CD4-positive, alpha-beta T cell treated with Interleukin-10 for 1 hour (primary cell): Measurements from ENCODE around the gene CSF1R.
"Not testable (repeated sequence)": the region's sequence is repeated elsewhere in the genome, so short reads cannot be mapped to it uniquely, and the experiment has no call there.

ENCODE experiments used
- DNase-seq: peaks from one replicate; pipeline ENCODE4 v3.0.0-alpha.2; 2020

CSF1R gene

DNA sequence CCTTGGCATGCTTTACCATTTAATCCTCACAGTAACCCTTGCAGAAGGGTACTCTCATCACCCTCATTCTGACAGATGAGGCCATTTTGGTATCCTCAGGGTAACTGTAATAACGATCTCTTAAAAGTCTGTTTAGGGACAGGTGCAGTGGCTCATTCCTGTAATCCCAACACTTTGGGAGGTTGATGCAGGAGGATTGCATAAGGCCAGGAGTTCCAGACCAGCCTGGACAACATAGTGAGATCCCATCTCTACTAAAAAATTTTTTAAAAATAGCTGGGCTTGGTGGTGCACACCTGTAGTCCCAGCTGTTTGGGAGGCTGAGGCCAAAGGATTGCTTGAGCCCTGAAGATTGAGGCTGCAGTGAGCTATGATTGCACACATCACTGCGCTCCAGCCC, 31.8 kb downstream of the CSF1R start:
- DNase-seq, result no peak

DNA sequence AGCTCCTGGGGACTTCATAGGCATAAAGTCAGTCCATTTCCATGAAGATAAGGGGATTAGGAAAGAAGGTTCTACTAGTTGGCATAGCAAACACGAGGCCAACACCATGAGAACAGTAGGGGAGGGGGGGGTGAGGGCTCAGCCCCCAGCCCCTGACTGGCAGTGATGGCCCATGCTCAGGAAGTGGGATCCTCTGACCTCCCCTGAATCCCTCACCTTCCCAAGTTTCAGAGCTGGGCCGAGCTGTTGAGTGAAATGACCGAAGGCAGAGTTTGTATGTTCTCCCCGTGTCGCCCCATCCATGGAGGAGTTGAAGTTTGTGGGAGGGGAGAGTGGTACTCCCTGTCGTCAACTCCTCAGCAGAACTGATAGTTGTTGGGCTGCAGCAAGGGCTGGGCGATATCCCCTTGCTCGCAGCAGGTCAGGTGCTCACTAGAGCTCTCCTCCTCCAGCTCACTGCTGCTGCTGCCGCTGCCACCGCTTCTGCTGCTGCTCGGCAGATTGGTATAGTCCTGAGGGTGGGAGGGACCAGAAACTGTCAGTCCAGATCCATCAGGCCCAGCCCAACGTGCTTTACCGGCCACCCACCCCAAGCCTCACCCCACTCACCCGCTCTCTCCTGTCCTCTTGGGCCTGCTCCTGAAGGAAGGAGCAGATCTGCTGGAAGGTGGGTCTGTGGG, 32.5 kb downstream of the CSF1R start:
- DNase-seq, result no peak

DNA sequence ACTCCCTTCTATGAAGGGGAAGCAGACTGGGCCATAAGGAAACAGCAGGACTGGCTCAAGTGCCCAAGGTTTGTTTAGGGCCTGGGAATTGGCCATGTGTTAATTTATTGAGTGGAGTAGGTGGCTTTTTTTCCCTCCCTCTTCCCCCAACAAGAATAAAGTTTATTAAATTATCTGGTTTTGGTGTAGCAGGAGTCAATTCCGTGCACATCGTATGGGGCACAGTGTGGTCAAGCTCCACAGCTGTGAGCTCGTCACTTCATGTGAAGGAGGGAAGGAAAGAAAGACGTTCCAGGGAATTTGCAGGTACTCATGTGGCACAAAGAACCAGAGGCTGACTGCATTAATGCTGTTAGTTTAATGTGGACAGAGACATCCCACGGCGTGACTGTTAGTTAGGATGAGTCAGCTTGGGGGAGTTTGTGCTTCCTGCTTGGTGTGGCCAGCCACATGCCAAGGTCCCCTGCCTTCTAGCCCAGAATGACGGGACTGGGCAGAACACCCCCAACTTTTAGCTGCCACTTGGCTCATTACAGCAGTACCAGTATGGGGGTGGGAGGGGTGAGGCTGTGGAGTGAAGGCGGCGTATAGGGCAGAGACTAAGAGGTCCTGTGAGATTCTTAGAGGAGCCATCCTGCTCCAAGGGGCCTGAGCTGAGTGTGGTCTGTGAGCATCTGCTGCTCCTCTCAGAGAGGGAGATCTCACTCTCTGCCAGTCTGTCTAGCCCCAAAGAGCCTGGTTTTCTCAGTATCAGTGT, 33.2 kb downstream of the CSF1R start:
- no peak for DNase-seq

DNA sequence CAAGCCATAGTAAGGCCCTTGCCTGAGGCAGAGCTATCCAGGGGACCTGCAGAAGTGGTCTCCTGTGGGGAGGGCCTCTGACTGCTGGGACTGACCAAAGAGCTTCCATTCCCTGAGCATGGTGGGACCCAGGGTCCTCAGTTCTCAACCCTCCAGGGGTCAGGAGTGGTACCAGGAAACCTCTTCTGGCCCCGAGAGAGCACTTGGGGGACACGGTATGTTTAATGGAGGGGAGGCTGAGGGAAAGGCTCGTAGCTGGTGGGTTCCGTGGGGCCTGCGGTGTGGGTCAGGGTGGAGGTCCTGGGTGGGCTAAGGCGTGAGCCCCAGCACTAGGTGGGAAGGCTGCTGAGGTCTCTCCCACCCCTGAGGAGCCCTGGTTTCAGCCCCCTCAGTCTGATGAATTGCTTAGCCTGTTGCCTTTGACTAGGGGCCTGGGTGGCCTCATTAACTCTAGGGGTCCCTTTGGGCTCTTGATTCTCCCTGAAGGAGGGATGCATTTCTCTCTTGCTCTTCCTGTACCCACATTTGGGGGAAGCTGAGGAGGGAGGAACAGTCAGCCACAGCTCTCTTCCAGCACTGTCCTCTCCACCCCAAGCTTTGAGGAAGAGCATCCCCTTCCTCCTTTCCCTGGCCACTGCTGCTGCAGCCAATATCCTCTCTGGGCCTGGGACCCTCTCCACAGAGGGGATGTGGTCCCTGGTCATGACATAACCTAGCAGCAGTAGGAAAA, 34.0 kb downstream of the CSF1R start:
- DNase-seq, result no peak

DNA sequence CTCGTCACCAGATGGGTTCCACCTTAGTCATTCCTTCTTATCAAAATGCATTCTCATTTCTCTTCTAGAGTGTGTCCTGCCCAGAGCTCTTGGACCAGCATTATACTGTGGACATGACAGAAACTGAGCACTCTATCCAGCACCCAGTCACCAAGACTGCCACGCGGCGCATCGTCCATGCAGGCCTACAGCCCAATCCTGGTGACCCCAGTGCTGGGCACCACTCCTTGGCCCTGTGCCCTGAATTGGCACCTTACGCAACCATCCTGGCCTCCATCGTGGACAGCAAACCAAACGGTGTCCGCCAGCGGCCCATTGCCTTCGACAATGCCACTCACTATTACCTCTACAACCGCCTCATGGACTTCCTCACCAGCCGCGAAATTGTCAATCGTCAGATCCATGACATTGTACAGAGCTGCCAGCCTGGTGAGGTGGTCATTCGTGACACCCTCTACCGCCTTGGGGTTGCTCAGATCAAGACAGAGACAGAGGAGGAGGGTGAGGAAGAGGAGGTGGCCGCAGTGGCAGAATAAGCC, 34.6 kb downstream of the CSF1R start:
- DNase-seq, result no peak

DNA sequence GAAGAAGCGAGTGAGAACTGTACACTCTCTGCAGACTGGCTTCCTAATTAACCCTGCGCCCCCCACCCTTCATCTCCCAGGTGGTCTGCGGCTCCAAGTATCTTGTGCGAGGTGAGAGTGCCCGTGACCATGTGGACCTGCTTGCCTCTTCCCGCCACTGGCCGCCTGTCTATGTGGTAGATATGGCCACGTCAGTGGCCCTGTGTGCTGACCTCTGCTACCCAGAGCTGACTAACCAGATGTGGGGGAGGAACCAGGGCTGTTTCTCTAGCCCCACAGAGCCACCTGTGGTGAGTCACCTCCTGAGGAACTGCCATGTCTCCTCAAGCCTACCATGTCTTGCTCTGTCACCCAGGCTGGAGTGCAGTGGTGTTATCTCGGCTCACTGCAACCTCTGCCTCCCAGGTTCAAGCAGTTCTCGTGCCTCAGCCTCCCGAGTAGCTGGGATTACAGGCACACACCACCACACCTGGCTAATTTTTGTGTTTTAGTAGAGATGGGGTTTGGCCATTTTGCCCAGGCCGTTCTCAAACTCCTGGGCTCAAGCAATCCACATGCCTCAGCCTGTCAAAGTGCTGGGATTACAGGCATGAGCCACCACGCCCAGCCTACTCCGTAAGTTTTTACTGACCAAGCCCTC, 36.1 kb downstream of the CSF1R start:
- not testable (repeated sequence) for DNase-seq

DNA sequence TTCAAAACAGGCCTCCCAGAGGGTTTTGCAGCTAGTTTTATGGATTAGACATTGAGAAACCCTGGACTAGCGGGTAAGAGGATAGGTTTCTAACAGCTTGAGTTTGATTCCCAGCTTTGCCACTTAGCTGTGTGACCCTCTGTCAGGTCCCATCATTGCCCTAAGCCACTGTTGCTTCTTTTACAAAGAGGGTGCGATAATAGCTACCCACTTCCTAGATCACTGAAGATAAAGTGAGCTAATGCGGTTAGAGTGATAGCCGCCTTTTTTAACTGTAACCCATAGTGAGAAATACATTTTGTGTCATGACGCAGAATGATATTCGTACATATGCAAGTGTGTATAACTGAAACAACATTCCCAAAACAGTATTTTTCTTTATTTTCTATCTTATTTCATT, 40.3 kb downstream of the CSF1R start:
- peak; percentile 51 for DNase-seq

DNA sequence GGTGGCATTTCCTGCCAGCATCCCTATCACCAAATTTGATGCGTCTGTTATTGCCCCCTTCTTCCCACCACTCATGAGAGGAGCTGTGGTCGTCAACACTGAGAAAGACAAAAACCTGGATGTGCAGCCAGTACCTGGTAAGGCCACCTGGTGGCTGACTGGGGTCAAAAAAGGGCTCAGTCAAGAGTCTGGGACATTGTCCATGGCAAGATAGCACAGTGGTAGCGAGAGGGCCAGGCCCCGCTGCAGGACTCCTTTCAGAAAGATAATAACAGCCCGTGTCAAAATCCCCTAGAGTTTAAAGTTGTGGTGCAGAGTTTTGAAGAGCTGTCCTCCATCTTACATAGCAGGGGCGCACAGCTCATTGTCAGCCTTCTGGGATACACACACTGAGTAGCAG, 40.8 kb downstream of the CSF1R start:
- DNase-seq, result no peak

DNA sequence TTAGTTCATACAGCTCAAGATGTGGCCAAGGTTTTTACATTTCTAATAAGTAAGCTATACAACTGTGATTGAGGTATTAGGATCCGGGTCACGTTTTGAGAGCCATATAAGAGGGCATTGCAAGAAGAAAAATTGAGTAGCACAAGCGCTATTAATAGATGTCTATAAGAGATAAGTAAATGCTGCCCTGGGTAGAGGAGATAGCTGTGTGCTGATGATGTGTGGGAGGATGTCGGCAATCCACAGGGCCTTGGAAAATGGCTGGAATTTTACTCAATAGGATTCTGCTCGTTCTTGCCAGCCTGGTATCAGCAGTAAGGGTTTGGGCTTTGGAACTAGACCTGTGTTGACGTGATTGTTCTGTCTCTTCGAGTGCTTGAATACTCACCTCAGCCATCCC, 41.6 kb downstream of the CSF1R start:
- no peak for DNase-seq

DNA sequence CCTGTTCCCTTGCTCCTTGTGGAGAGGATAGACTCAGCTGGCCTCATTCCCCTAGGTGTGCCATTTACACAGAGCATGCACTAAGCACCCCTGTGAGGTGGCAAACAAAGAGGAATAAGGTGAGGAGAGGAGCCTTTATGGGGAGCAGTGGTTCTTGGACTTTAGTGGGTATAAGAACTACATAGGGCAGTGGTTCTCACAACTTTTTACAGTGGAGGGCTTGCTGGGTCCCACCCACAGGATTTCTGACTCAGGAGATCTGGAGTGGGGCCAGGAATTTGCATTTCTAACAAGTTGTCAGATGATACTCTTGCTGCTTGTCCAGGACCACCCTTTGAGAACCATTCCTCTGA, 42.0 kb downstream of the CSF1R start:
- DNase-seq, result no peak

DNA sequence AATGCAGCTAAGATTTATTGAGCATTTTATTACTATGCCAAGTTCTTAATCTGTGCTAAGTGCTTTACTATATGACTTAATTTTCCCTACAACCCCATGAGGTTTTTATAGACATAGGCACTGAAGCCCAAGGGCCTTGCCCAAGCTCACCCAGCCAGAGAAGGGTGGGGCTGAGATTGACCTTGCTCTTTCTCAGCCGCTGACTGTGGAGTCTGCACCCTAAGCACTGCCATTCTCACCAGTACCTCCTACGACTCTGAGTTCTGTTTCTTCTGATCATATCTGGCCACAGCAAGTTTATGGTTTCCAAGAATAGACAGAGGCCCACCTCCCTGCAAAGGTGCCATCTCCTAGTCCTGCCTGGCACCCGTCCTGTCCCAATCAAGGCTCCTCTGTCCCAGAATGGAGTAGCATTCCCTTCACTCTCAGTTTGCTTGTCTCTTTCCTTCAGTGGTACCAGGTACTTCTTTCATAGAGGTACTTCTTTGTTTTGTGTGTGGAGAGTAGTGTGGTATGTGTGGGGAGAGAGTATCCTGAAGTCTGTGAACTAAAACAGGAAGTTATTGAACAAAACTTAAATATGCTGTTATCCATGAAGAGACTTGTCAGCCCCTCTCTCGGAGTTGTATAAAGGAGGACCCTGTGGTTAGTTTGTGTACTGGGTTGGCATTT, 42.6 kb downstream of the CSF1R start:
- DNase-seq, result no peak

DNA sequence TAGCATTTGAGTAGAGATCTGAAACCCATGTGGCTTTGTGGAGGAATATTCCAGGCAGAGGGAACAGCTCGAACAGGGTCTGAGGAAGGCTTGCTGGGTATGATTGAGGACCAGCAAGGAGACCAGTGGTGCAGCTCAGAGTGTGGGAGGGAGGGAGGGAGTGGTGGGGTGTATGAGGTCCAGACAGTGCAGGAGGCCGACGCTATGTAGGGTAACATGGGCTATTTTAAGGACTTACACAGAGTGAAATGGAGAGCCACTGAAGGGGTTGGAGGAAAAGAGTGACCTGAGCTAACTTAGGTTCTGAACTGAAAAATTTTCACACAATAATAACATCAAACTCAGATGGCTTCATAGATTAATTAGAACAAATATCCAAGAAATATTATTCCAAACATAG, 43.9 kb downstream of the CSF1R start:
- no peak for DNase-seq

DNA sequence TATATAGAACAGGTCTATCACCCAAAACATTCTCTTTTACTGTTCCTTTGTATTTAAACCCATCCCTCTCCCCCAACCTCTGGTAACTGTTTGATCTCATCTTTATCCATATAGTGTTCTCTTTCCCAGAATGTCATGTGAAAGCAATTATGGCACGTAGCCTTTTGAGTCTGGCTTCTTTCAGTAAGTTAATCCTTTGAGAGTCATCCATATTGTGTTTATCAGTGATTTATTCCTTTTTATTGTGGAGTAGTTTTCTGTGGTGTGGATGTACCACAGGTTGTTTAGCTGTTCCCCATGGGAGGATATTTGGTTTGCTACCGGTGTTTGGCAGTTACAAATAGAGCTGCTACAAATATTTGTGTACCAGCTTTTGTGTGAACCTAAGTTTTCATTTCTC, 47.8 kb downstream of the CSF1R start:
- no peak for DNase-seq

DNA sequence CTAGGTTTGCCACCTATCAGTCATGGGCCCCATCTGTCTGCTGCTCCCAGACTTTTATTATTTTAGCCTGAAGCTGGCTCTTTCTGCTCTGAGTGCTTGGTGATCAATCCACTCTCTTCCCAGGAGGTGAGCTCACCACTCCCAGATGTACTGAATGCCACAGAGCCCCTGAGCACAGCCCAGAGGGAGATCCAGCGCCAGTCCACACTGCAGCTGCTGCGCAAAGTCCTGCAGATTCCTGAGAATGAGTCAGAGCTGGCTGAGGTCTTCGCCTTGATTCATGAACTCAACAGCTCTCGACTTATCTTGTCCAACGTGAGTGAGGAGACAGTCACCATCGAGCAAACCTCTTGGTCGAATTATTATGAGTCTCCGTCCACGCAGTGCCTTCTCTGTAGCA, 49.8 kb downstream of the CSF1R start:
- no peak for DNase-seq

DNA sequence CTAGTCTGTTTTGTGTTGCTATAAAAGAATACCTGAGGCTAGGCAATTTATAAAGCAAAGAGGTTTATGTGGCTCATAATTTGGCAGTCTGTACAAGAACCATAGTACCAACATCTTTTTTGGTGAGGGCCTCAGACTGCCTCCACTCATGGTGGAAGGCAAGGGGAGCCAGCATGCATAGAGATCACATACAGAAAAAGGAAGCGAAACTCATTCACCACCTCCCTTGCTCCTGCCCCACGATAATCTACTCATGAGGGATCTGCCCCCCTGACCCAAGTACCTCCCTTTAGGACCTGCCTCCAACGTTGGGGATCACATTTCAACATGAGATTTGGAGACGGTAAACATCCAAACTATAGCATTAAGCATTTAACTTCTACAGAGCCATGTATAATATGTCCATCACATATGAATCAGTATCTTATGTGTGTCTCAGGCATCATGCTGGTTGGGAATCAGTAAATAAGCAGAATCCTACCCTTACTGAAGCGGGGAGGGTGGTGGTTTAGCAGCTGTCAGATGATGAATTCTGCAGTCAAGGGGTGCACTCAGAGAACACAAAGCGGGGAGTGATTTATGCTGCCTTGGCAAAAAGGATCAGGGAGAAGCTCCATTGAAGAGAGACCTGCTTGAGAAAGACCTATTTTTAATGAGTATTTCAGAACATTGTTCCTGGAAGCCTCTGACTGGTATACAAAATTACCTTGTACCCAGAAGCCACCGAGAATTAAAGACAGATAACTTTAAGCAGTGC, 51.0 kb downstream of the CSF1R start:
- DNase-seq, result no peak

DNA sequence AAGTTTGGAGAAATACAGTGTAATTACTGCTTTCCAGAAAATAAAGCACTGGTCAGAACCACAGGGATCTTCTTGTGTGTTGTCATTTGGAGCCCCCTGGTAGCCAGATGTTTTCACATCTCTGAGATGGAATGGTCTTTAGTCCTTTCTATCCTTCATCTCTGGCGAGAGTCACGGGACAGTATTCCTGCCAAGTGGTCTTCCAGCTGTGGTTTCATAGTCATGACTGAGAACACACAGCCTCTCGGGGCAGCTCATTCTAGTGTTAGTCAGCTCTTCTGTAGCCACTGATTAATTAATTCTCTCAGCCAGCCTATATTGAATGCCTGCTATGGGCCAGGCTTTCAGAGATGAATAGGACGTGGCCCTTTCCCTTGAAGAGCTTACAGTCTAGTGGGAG, 51.7 kb downstream of the CSF1R start:
- no peak for DNase-seq

DNA sequence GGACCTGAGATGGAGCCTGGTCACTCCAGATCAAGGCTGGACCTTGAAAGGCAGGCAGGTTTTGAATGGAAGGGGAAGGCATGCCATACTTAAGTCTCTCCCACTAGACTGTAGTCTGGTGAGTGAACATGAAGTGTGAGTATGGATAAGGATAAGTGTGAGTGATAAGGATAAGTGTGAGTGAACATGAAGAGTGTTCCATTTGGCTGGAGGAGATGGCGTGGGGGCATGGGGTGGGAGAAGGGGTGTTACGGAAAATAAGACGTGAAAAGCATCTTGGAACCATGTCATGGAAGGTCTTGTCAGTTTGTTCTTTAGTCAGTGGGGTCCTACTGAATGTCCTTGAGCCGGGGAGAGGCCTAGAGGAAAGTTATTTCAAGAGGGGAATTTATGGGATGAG, 53.0 kb downstream of the CSF1R start:
- DNase-seq, result no peak

DNA sequence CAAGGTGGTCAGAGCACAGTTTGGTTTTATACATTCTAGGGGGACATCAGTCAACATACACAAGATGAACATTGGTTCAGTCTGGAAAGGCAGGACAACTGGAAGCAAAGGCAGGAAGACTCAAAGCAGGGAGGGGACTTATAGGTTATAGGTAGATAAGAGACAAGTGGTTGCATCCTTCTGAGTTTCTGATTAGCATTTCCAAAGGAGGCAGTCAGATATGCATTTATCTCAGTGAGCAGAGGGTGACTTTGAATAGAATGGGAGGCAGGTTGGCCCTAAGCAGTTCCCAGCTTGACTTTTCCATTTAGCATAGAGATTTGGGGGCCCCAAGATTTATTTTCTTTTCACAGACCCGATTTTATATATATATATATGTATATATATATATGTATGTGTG, 58.3 kb downstream of the CSF1R start:
- DNase-seq, result not testable (repeated sequence)

DNA sequence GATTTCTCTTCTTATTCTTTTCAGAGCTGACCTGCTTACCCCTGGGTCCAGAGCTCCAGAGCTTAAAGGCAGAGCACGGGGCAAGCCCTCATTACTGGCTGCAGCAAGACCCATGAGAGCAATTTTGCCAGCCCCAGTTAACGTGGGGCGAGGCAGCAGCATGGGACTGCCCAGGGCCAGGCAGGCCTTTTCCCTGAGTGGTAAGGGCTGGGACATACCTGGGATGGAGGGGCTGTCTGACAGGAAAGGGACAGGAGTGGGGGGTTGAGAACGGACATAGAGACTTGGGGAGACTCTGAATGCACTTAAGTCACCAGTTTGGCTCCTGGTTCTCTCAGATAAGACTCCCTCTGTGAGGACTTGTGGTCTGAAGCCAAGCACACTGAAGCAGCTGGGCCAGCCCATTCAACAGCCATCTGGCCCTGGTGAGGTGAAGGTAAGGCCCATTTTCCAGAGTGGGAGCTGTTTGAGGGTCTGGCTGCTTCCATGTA, 59.6 kb downstream of the CSF1R start:
- no peak for DNase-seq

DNA sequence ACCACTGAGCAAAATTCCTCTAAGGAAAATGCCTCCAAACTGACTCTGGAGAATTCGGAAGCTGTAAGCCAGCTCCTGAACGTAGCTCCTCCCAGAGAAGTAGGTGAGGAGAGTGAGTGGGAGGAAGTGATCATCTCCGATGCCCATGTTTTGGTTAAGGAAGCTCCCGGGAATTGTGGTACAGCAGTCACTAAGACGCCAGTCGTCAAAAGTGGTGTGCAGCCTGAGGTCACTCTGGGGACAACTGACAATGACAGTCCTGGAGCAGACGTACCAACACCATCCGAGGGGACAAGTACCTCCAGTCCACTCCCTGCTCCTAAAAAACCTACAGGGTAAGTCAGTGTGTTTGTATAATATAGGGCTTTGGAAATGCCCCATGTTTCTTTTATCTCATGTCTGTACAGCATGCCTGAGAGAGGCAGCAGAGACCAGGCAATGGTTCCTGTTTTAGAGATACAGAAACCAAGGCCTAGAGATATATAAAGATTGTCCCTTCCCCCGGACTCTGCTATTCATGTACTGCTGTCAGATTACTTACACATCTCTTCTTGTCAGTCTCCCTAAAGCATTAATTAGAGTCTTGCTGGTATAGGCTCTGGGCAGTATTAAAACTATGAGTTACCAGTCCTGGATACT, 61.9 kb downstream of the CSF1R start:
- DNase-seq, result no peak

DNA sequence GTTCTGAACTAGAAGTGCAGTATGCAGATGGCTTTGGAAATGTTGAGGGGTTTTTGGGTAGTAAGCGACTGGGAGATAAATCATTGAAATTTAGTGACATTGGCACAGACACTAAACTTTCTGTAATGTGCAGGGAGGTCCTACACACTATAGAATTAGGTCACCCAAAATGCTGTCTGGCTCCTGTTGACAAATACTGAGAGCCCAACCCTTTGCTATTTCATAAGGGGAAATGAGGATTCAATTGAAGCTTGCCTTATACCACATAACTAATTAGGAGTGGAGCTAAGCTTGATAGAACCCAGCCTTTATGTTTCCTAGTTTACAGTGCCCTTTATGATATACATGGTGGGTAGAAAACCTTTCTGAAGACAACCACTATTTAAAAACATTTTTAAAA, 63.2 kb downstream of the CSF1R start:
- DNase-seq, result no peak
